Hematopoietic multipotent progenitor cell treated with erythropoietin and hydrocortisone succinate and interleukin-3 and kit ligand, for 15 days (in vitro differentiated cells): ENCODE results near the gene ZNF641.
"Not testable (repeated sequence)": the region's sequence is repeated elsewhere in the genome, so short reads cannot be mapped to it uniquely, and the experiment has no call there.

Experiments used
- DNase-seq: peaks from one replicate; pipeline ENCODE4 v3.0.0-alpha.2; 2015; ENCODE audit warnings: low spot score

ZNF641 gene

DNA sequence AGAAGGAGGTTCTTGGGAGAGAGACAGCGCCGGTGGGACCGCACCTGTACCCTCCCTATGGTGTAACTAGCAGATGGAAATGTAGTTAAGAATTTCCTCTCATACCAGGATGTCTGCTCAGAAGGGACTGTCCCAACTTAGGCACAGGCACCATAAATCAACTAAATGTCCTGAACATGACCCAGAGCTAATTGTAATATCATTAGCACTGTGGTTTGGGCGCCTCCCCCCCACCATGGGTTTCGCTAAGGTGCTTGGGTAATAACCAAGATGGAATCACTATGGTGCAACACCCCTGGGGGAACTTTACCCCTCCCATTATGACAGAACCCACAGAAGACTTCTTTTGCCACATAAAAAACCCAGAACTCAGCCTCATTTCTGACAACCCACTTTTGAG lies 15.9 kb downstream of the ZNF641 start:
- DNase-seq = no peak

DNA sequence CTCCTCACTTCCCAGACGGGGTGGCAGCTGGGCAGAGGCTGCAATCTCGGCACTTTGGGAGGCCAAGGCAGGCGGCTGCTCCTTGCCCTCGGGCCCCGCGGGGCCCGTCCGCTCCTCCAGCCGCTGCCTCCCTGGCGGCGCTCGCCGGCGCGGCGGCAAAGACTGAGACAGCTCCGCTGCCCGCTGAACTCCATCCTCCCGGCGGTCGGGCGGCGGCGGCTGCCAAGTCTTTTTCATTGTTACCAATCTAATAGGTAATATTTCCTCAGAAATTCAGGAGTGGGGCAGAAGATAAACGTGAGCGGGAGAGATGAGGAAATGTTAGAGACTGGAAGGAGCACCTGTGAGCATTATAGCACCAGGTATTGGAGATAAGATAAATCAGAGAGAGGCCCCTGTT lies 17.0 kb downstream of the ZNF641 start:
- not testable (repeated sequence) for DNase-seq

GRCh38 chr12:48331399-48331798 lies 19.3 kb downstream of the ZNF641 start:
- no peak for DNase-seq

GRCh38 chr12:48329199-48329939 lies 21.4 kb downstream of the ZNF641 start:
- DNase-seq = no peak

GRCh38 chr12:48316491-48316890 lies 34.2 kb downstream of the ZNF641 start:
- no peak for DNase-seq

GRCh38 chr12:48311313-48311712 lies 39.4 kb downstream of the ZNF641 start:
- no peak for DNase-seq

GRCh38 chr12:48307269-48307668 lies 43.5 kb downstream of the ZNF641 start:
- DNase-seq = no peak

GRCh38 chr12:48305190-48305589 lies 45.5 kb downstream of the ZNF641 start:
- no peak for DNase-seq

DNA sequence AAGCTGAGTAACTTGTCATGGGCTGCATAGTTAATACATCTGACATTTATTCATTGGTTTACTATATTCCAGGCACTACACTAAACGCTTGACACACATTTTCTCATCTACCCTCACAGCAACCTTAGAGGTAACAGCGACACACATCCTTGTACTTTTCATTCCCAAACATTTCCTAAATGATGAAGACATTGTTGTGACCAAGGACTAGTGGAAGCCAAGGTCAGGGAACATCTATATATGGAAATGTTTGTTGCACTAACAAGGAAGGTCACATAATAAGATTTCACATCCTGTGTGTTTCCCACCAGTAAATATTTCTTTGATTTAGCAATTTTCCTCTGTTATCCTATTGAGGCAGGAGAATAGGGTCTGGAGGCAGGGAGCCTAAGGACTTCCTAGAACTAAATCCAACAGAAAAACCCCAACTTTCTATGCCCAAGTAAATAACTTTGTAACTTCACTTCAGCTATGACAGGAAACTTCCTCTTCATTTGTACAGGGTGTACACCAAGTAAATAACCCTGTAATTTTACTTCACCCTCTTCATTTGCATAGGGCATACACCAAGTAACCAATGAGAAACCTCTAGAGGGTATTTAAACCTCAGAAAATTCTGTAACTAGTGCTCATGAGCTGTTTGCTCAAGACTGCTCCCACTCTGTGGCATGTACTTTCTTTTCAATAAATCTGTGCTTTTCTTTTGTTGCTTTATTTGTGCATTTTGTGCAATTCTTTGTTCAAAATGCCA lies 48.4 kb downstream of the ZNF641 start:
- no peak for DNase-seq

DNA sequence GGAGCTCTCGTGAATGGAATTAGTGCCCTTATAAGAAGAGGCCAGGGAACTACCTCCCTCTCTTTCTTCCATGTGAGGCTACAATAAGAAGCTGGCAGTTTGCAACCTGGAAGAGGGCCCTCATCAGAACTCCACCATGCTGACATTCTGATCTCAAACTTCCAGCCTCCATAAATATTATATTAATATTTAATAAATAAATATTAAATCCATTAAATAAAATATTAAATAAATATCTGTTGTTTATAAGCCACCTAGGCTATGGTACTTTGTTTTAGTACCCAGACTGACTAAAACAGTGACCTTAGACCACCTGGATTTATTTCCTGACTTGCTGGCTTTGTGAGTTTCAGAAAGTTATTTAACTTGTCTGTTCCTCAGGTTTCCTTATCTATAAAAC lies 49.9 kb downstream of the ZNF641 start:
- DNase-seq = no peak

DNA sequence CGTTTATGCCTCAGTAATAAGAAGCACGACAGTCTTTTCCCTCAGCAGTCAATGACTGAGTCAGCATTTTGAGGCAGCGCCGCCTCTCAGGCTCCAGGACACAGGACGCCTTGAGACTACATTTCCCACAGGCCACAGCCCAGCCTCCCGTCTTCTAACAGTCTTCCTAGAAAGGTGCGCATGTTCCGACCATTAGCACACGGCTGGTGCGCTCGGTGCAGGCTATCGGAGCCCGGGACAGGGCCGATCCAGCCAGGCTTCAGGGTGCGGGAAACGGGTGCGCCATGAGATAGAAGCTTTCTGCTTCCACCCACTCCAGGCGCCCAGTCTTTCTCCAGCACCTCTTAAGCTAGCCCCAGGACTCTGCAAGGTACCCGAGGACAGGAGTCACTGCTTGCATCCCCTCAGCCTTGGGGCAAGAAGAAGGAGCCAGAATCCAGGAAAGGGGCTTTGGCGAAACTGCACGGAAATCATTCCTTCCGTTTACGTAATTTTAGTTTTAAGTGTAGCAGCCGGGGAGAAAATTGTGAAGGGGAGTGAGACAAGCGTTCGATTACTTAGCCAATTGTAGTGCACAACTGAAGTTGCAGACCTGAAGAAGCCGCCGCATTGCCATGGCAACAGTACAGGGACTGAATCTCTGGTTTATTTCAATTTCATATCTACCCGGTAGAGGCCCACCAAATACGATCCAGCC lies 54.0 kb downstream of the ZNF641 start:
- peak; percentile 24 for DNase-seq

GRCh38 chr12:48292040-48292439 lies 58.7 kb downstream of the ZNF641 start:
- DNase-seq = no peak

DNA sequence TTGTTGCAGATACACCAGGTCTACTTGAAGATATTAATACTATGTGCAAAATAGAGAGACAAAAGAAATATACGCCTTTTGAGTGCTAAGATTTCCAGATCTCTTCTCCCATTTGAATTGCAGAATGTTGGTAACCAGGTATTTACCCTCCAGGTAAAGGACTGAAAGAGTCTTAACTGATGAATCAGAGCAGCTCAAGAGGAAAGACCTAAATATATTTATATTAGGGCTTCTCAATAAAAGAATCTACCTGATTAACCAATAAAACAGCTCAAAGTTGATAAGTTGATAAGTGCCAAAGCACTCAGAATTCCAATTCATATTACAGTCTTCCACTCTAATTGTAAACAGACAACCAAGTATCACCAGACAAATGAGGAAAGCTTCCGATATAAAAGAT lies 59.2 kb downstream of the ZNF641 start:
- no peak for DNase-seq

DNA sequence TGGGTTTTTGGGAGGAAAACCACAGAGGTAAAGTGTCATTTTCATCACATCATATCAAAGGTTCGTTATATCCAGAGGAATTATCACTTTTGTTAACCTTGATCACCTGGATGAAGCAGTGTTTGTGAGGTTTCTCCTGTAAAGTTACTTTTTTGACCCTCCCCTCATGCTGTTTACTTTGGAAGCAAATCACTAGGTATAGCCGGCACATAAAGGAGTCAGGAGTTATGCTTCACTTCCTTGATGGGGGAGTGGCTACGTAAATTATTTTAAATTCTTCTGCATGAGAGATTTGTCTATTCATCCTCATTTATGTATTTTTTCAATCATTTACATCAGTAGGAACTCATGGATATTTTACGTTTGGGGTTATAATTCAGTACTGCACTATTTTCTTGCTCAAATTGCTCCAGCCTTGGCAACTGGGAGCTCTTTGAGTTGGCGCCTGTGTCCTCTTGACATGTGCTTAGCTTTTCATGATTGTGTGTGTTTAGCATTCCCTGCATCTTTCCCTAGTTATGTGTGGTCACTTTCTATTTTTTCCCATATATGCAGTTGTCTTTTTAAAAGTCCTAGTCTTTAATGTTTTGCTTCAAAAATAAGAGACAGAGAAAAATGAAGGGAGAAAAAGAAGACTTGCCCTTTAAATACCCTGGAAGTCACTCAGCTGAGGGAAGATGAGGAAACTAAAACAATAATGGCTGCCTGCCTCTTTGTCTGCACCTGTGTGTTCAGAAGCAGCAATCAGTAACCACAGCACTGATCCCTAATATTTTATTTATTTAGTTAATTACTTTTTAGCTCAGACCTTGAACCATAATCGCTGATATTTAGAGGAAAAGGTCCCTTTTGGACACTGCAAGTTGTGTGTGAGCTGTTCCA lies 62.1 kb downstream of the ZNF641 start:
- DNase-seq = no peak
